HG03521 (cell line): Measurements from ENCODE around the gene BRINP1.

Source experiments
- ATAC-seq: cut with Tn5 transposase; IDR thresholded peaks from one replicate; pipeline ENCODE4 v1.9.1; 2021; ENCODE audit warnings: mild to moderate bottlenecking, moderate library complexity; ENCODE audit not compliant: unreplicated experiment

The BRINP1 gene

DNA sequence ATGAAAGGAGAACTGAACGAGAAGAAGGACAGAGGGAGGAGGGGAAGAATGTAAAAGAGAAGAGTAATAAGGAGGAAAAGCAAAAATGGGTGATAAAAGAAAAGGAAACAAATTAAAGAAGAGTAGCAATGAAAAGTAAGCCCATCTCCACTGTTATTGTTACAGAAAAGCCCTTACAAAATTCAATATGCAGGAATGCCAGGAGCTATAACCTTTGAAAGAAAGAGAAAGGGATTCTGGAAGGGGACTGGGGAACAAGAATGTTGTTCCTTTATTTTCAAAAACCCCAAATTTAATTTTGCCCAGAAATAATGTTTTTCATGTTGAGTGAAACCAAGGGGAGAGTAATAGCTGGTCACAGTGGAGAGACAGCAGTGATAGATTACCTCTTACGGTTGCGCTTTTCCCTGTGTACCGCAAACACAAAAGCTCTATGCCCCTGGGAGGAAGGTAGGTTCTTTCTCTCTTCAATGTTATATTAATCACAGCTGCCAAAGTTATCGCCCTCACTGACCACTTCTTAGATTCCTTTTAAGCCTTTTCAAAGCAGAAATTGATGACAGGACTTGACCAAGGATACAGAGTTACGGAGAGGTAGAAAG lies 86.7 kb downstream of the BRINP1 start:
- no peak for ATAC-seq

DNA sequence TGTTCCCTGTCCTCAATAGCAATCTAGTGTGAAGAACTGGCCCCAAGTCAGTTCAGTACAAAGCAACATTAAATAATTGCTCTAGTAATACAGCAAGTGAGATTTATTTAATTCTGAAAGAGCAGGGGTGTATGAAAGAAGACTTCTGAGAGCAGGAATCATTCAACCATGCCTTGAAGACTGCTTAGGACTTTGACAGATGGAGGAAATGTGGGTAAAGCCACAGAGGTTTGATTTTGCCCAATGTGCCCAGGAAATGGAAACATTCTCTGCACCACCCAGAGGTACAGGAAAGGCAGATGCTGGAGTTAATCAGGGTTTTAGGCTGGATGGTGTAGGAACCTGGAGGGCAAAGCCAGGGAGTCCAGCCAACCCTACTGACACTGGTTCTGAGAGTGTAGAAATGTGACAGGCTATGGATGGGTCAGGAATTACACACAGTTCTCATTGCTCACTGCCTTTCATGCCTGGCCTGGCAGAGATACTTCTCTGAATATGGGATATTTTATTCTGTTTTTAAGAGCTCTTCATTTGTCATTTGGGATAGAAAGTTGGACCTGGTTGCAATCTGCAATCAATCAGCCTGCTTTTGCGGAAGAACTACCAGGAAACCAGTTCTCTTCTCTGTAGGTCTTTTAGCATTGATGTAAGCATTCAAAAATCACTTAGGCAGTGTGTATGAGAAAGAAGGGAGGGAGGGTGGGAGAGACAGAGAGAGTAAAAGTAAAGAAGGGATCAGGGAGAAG lies 88.3 kb downstream of the BRINP1 start:
- ATAC-seq = no peak

DNA sequence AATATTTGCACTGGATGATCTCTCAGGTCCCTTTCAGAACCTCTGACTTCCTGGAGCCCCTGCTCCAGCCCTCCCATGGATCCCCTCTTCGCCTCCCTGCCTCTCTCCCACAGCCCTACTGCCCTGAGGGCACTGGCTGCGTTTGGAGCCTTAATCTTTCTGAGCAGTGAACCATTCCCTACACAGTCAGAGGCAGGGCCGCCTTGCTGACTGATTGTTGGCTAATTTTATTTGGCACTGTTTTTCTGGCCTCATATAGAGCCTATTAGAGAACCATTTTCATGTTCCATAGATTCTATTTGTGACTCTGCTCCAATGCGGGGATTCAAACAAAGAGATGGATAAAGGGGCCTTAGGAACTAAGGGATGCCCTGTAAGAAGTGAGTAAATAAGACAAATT lies 91.1 kb downstream of the BRINP1 start:
- no peak for ATAC-seq

DNA sequence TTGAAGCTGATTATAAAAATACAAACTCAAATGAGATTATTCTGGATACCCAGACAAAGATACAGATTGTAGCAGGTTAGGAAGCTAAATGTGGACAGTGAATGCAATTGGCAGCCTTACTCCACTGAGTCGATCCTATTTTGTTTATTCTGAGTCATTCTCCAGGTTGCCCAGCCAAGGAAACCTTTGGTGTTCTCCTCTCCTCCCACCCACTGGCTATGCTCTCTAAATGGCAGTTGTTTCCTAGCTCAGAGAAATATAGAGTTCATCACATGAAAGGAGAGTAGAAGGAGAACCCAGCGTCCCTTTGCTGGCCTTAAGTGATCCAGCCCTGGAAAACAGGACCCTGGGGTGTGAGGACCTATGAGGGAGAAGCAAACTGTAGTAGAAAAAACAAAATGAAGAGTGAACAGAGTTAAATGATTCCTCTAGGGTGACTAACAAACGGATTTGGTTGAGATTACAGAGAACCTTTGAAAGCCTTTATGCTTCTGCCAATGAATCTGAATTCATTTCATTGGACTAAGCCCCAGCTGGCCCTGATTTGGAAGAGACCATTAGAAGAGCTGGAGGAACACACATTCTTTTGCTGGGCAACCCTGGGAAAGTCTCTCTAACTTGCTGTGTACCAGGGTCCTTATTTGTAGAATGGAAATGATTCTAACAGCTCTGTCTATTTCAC lies 95.1 kb downstream of the BRINP1 start:
- ATAC-seq = no peak

DNA sequence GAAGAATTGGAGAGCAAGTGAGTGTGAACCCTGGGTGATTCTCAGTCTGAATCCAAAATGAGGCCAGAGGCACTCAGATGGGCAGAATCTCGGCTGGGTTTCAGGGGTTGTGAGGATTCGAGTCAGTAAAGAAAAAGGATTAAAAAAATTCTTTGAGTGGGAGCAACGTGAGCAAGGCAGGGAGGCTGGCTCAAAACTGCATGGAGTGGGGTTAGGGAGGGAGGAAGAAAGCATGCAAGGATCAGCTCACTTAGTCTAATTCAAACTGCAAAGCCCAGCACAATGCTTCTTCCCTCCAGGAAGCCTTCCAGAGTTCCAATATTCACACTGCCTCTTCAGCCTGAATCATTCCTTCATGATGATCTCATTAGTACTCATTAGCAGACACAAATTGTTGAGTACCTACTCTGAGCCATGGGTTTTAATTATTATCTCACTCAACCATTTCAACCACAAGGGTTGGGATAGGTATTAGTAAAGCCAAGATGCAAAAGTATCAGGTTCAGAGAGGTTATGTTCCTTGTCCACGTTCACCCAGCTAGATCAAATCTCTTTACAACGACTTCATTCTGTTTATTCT lies 95.8 kb downstream of the BRINP1 start:
- ATAC-seq = no peak

DNA sequence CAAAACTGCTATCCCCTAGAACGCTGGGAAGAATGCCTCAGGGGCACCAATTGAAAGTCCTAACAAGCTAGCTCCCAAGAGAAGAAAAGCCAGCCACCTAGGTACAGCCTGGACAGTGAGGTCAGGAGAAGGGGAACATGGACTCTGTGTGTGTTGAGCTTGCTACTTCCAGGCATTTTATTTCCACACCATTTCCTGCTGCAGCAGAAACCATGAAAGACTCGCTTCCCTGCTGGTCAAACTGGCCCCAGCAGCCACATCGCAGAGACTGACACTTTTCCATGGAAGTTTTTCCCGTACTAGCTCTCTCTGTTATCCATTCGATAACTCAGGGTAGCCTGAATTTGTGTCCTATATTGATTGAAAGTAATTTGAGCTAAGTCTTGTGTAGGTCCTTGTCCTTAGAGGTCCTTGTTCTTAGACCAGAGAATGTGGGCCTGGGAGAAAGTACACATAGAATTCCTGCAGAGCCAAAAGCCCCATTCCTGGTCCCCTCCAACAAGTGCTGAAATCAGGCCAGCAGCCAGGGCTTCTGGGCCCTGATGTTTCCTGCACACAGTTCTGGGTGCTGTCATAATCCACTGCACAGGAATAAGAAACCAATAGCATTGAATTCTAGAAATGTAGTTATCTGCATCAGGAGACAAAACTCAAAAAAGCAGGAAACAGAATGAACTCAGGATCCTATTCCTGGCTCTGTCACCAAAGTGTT lies 96.6 kb downstream of the BRINP1 start:
- ATAC-seq = no peak

DNA sequence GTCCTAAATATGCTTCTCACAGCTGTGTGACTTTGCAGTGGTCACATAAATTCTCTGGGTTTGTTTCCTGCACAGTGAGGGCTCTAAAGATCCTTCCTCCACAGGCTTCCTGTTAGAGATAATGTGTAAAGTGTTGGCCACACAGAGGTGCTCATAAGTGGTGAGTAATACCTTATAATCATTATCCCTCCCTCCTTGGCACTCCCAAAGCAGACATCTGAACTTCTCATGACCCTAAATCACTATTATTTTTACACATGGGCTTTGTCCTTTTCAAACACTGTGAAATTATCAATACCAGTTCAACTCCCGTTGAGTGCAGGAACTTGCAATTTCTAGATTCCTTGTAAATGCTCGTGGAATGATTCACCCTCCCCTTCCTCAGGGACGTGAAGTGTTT lies 100.2 kb downstream of the BRINP1 start:
- ATAC-seq = no peak

DNA sequence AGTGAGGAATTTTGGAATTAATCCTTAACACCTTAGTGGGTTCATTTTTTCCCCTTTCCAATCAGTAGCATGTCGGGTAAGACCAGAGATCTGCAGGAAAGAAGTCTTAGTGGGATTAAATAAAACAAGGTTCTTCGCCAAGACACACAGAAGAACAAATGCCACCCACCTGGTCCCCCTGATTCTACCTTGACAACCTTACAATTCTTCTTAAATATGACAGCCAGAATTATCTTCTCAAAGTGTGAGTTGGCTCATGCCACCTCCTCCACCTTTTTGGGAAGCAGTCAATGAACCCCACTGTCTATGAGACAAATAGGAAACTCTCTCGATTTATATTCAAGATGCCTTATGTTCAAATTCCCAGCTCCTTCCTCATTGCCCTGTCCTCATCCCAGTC lies 105.1 kb downstream of the BRINP1 start:
- no peak for ATAC-seq

DNA sequence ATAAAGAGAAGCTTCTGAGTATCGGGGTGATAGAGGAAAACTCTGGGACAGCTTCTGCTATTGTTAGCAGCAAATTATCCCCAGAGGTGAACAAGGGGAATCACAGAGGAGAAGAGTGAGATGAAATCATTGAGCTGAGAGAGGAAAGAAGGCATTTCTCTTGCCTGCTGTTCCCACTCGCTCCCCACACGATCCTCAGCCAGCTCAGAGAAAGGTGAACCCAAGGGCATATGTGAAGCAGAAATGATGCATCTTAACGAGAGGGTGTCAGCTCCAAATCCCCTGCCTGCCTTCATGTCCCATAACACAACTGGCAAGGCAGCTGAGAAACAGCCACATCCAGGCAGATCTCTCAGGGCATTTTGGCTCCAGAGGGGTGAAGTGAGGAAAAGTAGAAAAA lies 111.6 kb downstream of the BRINP1 start:
- no peak for ATAC-seq

DNA sequence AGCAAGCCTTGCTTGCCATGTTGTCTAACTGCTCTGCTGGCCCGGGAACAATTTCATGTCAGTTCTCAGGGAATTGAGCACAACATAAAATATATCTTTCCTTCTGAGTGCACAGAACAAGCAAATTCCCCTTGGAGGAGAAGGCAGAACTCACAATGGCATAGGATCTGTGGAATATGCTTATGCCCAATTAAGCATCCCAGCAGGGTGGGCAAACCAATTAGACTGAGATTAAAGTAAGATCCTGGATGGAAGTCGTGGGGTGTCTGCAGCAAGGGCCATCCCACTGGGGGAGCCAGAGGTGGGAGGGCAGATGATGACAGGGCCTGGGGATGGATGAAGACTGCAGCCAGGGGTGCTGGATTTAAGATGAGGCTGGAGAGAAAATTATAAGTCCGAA lies 114.1 kb downstream of the BRINP1 start:
- no peak for ATAC-seq

DNA sequence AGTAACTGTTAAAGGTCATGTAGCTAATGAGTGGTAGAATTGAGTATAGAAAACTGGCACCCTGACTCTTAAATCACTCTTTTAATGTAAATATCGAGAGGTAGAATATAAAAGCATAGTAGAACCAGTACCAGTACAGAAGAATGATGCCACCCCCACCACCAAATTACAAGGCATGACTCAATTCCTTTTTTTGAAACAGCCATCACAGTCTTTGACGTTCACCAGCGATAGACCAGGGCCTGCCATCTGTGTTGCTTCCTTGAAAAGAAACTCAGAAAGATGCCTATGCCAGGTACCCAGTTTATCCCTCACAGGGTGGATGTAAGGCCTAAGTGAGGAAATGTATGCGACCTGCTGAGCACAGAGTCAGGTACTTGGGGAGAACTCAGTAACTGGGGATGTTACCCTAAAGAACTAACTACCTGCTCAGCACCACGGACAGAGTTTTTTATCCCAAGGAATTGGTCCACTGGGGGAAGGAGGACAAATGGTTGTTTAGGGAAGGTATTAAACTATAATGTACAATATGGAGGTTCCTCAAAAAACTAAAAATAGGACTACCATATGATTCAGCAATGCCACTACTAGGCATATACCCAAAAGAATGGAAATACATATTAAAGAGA lies 116.5 kb downstream of the BRINP1 start:
- no peak for ATAC-seq

DNA sequence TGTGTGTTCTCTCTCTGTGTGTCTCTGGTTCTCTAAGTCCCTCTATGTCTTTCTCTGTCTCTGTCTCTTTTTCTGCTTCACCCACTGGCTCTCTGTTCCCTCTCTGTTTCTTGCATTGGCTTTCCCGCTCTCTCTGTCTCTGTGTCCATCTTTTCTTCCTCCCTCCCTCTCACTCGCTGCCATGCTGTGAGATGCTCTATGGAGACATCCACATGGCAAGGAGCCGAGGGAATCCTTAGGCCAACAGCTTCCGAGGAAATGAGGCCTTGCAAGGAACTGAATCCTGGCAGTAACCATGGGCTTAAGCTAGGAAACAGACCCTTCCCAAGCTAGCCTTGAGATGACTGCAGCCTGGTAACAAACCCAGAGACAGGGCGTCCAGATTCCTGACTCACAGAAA lies 117.3 kb downstream of the BRINP1 start:
- no peak for ATAC-seq

DNA sequence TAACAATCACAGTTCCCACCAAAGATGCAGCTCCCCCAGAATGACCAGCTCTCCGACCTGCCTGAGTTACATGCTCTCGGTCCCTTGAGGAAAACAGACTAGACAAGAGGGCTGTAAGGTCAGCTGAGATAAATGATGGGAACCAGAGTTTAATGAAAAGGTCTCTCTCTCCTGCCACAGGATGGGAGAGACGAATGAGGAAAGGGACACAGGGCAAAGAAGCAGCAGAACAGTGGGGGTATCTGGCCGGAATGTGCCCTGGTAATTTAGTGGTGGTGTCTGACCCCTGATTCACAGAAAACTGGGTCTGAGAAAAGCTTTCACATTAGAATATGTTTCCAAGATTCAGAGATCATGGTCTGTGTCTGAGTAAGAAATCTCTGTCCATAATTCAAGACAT lies 118.5 kb downstream of the BRINP1 start:
- no peak for ATAC-seq

DNA sequence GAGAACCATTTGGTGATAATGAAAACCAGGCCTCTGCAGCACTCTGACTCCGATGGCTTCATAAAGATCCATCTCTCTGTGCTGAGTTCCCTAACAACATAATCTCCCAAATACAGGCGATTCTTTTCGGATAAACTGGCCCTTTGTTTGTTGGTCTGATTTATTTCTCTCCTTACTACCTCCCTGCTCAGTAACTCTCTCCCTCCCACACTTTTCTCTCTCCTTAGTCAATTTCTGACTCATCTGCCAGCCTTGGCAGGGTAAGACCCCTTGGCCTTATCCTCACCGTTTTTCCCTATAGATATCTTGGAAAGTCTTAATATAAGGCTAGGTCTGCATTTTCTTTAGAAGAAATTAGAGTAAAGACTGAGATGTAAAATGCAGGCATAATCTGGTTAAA lies 128.7 kb downstream of the BRINP1 start:
- ATAC-seq = no peak

DNA sequence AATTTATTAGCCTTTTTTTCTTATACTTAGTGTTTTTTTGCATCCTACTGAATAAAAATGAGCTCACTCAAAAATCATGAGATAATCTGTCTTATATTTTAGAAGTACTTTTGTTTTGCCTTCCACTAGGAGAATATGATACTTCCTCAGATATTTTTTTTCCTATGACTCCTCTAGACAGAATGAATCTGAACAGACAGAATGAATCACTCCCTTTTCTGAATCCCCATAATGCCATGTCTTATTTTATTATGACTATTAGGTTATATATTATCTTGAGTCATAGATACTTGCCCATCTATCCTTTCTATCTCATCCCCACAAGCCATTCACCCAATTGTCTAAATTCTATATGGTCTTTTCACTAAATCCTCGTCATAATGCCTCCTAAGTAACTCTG lies 134.6 kb downstream of the BRINP1 start:
- no peak for ATAC-seq

DNA sequence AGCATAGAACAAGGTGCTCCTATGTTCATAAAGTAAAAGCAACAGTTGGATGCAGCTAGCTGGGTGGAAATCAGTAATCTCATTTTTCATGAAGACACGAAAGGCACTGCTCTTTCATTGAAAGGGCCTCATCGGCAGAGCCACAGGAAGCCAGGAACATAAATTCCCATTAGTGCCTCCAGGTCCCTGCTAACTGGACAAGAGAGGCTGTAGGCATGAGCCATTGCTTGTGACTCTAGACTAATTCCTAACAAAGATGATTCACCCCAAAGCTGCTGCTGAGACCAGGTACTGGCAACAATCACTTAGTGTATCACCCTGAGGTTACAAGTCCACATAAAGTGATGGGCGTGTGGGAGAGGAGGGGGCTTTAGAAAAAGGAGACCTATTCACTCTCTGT lies 141.8 kb downstream of the BRINP1 start:
- ATAC-seq = no peak

DNA sequence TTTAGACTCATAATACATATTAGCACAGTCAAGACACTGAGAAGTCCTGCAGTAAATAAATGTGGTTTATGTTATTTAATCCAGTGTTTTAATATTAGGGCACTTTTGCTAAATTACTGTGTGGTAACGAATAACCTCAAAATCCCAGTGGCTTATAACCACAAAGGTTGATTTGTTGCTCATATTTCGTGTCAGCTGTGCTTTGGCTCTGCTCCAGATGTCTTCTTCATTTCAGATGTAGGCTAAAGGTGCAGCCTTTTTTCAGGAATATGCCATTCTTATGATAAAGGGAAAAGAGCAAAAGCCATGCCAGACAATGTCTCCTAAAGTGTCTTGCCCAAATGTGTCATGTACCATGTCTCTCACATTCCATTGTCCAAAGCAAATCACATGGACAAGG lies 144.8 kb downstream of the BRINP1 start:
- ATAC-seq = no peak

DNA sequence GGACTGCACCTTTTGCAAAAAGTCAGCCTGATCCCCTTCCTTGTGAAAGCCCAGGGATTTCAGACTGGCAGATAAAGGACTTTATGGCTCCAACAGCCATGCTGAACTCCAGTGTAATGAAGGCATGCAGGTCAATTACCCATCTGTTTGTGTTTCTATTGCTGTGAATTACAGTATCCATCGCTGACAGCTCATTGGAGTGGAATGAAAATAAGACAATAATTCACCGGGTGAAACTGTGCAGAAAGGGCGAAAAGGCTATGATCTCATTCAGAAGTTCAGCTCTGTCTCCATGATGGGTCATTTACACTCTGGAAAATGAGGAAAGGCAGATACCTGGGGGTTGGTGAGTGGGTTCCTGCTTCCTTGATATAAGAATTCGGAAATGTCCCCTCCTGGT lies 148.0 kb downstream of the BRINP1 start:
- ATAC-seq = no peak

DNA sequence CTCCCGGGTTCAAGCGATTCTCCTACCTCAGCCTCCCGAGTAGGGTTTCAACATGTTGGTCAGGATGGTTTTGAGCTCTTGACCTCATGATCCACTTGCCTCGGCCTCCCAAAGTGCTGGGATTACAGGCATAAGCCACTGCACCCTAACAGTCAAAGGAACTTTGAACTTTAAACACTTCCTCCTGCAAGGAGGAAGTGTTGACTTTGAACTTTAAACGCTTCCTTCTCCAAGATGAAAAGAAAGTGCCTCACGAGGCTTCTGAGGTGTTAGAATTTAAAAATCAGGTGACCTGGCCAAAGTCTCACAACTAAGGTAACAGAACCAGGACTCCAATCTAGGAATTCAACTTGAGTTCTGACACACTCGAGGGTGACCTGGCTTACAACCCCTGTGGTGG lies 150.9 kb downstream of the BRINP1 start:
- ATAC-seq = no peak

DNA sequence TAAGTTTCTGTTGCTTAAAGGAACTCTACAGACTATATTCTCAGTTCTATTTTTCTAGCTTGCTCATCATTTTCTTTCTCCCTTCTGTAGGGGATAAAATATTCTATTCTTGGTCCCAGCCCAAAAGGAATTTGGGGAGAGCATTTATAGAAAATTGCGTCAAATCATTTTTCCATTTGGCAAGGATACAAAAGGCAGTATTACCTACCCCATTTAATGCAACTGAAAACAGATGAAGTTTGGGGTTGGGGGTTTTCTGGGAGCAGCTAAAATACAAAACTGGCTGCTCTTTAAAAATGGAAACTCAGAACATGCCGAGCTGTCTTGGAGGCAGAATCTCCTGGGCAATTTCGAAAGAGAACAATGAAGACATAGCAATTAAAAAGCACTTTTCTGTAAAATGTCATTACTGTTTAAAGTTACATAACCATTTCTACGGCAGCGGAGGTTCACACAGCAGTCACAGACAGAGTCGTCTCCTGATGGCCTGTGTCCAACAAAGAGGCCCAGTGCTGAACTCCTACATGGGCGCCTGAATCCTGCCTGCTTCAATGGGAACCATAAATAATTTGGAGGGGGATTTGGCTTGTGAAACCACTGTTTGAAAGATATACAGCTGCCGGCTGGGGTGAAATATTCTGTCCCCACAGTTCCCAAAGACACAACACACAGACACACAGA lies 152.4 kb downstream of the BRINP1 start:
- no peak for ATAC-seq
